Inferior parietal cortex (tissue), 1 donor: ENCODE results near the gene SLC39A11.
"Not testable (repeated sequence)": the region's sequence is repeated elsewhere in the genome, so short reads cannot be mapped to it uniquely, and the experiment has no call there.

Experiments
- DNase-seq: peaks from one replicate; pipeline ENCODE4 v3.0.0-alpha.2; 2016; ENCODE audit errors: extremely low spot score

SLC39A11 gene

GRCh38 chr17:72658675-72659074 is 433.8 kb downstream of the SLC39A11 start:
- no peak for DNase-seq

DNA sequence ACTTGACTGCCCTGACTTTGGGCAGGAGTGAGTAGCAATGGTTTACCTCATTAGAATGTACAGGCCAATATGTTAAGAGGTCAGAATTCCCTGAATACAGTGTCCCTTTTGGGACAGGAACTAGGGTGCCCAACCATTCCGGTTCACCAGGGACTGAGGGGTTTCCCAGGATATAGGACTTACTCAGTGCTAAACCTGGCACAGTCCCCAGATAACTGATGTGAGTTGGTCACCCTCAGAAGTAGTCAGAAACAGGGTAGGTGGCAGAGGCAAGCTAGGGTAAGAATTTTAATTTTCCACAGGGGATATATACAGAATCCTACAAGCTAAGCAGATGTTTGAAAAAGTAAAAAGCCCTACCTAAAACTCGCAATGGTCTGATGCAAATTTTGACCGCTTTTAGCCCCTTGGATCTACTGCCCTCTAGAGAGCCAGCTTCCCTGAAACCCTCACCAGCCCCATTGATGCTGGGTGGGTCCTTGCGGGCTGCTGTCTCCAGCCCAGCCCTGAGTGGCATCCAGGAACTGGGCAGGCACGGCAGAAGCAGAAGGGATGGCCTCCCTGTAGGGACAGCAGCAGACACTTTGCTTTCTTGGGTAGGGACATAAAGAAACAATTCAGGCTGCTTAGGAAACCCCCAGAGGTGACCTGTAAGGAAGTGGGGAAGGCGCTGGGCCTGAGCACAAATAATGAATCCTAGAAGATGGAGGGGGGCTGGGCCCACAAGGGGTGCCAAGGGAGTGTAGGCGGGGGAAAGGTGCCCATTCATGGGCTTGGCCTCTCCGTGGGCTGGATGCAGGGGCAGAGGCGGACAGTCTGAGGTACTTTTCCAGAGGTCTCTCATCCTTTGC is 434.8 kb downstream of the SLC39A11 start:
- DNase-seq: no peak

- DNase-seq: no peak
Observed at GRCh38 chr17:72656130-72656763, 436.2 kb downstream of the SLC39A11 start.

- no peak for DNase-seq
Observed at GRCh38 chr17:72654706-72655105, 437.8 kb downstream of the SLC39A11 start.

DNA sequence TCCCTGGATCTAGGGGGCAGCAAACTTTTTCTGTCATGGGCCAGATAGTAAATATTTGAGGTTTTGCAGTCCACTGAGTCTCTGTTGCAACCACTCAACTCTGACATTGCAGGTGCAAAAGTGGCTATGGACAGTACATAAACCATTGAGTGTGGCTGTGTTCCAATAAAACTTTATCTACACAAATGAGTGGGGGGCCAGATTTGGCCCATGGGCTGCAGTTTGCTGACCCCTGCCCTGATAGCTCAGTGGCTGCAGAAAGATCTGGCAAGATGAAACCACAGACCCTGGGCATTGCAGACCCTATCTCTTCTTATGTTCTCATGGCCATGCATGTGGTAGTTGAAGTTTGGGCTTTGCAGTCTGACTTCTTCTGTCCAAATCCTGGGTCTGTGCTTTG is 440.5 kb downstream of the SLC39A11 start:
- no peak for DNase-seq

DNA sequence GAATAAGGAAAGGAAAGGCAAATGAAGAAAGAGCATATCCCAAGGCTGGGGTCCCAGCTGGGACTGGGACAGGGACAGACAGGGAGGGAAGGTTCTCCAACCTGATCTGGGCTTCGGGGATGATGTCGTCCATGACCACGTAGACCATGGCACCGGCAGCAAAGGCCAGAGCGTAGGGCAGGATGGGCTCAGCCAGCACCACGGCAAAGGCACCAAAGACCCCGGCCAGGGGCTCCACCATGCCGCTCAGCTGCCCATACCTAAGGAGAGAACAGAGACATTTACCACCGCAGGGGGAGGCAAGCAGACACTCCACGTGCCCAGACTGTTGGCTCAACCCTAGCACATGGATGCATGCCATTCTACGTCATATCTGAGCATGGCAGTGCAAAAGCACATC is 443.8 kb downstream of the SLC39A11 start:
- DNase-seq: no peak

- DNase-seq: no peak
Observed at GRCh38 chr17:72646176-72646575, 446.3 kb downstream of the SLC39A11 start.

GRCh38 chr17:72644492-72644891 is 448.0 kb downstream of the SLC39A11 start:
- DNase-seq: no peak

DNA sequence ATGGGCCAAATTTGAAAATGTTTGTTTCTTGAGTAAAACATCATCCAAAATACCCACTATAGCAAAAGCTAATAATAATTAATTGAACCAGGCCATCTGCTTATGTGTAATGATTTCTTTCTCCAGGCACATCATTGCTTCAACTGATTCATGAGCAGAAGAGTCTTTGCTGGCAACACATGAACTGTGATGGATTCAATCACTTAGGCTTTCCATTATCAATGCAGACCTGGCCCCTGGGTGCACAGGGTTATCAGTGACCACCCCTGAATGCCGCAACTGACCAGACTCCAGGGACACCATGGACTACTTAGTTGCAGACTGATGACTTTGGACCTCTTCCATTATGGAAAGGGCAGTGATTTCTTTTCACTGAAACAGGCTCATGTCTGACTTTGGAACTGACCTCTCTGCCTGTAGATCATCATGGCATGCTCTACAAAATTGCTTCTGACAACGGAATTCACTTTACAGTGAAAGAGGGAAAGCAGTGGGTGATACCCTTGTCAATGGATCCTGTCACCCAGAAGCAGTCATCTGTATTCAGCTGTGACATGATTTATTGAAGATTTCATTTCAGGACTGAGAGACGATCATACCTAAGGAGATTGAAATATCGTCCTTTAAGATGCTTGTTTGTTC is 448.8 kb downstream of the SLC39A11 start:
- no peak for DNase-seq

DNA sequence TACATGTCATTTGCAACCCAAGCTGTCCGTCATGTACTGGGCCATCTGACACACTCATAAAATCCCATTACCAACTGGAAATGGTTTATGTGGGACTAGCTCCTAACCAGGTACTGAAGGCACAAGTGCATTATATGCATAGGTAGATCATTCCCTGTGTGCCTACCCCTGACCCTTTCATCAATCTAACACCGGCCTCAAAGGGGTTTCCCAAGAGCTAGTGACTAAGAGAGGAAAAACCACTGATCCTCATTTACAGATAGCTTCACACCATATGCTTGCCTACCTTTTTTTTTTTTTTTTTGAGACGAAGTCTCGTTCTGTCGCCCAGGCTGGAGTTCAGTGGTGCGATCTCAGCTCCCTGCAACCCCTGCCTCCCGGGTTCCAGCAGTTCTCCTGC is 449.8 kb downstream of the SLC39A11 start:
- DNase-seq: no peak

- DNase-seq: no peak
Observed at GRCh38 chr17:72640415-72641165, 451.9 kb downstream of the SLC39A11 start.

GRCh38 chr17:72639711-72640110 is 452.8 kb downstream of the SLC39A11 start:
- DNase-seq: no peak

DNA sequence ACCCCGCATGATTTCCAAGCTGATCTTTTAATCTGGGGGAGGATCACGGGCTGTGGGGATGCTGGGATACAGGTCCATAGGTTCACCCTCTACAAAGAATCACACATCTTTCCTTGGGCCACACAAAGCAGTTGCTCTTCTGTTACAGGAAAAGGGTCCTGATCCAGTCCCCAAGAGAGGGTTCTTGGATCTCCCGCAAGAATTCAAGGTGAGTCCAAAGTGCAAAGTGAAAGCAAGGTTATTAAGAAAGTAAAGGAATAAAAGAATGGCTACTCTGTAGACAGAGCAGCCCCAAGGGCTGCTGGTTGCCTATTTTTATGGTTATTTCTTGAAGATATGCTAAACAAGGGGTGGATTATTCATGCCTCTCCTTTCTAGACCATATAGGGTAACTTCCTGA is 453.6 kb downstream of the SLC39A11 start:
- not testable (repeated sequence) for DNase-seq

DNA sequence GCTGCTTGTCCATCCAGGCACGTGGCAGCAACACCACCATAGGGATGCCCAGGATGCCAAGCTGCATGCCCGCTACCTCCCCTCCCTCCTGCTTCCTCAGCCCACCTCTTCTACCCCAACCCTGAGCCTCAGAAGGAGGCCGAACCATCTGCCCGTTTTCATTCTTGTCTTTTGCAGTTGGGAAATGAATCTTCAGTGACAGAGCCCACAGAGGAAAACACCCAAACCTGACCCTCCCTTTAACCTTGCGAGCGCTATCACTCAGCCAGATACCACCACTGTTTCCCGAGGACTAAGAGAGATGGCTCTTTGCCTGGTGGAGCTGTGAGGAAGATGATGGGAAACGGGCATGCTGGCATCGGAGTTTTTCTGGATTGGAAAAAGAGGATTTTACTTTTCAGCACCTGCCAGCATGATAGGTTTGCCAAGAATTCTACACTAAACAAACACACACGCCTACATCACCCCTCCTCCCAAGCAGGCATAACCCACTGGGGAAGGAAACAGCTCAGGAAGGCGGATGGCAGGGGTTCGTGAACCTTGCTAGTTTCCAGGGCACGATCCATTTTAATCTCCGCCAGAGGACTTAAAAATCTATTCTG is 457.4 kb downstream of the SLC39A11 start:
- no peak for DNase-seq

- DNase-seq: no peak
Observed at GRCh38 chr17:72634621-72635020, 457.9 kb downstream of the SLC39A11 start.

- no peak for DNase-seq
Observed at GRCh38 chr17:72631949-72632684, 460.4 kb downstream of the SLC39A11 start.

GRCh38 chr17:72631568-72631948 is 460.9 kb downstream of the SLC39A11 start:
- DNase-seq: no peak

DNA sequence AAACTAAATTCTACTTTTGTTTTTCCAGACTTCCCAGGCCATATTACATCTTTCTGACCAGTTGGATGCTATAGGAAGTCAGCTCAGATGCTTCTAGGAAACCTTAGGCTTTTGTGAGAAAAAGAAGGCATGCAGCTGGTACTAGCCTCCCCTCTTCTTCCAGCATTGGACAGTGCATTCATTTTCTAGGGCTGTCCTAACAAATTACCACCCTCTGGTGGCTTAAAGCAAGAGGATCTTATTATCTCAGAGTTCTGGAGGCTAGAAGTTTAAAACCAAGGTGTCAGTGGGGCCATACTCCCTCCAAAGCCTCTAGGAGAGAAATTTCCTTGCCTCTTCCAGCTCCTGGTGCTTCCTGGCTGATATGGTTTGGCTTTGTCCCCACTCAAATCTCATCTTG is 467.8 kb downstream of the SLC39A11 start:
- no peak for DNase-seq

DNA sequence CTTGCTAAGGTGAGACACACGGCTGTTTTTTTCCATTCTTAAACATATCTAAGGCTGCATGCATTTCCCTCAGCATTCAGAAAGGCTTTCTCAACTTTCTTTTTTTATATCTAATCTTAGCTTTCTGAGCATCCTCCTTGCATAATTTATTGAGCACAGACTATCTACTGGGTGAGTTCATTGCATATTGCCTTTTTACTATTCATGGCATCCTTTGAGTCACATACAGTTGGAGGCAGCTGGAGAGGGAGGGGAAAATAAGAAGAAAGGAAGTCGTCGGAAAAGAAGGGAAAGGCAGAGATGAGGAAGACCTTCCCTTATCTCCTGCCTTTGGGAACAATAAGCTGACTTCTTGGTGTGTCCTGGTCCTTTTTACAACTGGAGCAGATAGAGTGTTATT is 468.3 kb downstream of the SLC39A11 start:
- DNase-seq: no peak

GRCh38 chr17:72622661-72623433 is 469.6 kb downstream of the SLC39A11 start:
- no peak for DNase-seq
